ENCODE data around the gene DOCK4. TPM values are rescaled to one million over a fixed set of nuclear protein-coding genes. Genes with fewer than 3 reads are reported as not detected.
A peak's percentile ranks its signal among the peaks of the same experiment; 100 is the strongest.

The DOCK4 gene
- total and polyA plus RNA-seq, 2 donors from 2014 or later, result 3.2 to 38.9 TPM

DNA sequence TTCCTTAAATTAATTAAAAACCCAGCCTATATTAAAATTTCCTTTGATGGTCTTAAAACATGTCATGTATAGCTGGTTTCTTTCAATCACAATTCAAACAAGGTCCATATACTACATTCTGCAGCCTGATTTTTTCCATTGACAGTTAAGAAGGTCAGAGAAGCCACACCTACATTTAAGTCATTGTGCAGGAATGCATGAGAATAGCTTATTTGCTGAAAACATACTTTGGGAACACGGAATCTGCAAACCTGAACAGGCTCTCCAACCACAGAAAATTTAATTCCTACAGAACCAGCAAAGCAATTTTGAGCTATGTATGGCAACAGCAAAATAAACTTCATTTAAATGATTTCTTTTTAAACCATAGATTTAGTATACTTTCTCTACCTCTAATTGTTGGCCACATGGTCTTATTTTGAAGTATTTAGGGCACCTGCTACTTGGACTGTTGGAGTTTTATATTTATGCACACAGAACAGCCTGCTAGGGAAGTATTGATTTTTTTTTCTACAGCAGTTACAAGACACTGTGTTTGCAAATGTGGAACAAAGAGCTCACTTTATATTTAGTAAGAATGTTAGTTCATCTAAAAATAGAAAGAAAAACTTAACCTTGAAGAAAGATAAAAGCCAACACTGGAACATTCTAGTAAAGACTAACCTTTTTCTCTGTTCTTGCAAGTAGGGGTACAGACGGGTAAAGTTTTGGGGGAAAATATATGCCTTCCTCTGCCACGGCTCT lies 403.0 kb downstream of the DOCK4 start:
- Histone ChIP-seq H3K4me3 (ENCODE audit: low read length in 3 of 3) (no peak overlapping the region), H3K27ac (ENCODE audit: low read depth in 2 of 2, low read length in 2 of 2) (peak overlapping the region in 1 of 2 donors; percentile 3), H3K36me3 (ENCODE audit: control insufficient read depth in 2 of 3, insufficient read depth in 3 of 3, low read length in 3 of 3) (no peaks in the 10 kb centered on the region), H3K4me1 (ENCODE audit: control insufficient read depth in 2 of 3, insufficient read depth in 2 of 3, low read depth in 1 of 3, low read length in 3 of 3) (no peaks in the 10 kb centered on the region), H3K27me3 (ENCODE audit: control insufficient read depth, insufficient read depth, low read length) (no peaks in the 10 kb centered on the region), H3K9me3 (ENCODE audit: control insufficient read depth in 2 of 3, insufficient read depth in 1 of 3, low read length in 3 of 3) (peaks cover 0 to 5% (median 4%) of the 10 kb centered on the region in 3 donors), H3K9ac (ENCODE audit: low read length in 3 of 3) (no peak overlapping the region)
- DNase-seq (no peak), FAIRE-seq (no peak)
- TF ChIP-seq, protein P1, sequence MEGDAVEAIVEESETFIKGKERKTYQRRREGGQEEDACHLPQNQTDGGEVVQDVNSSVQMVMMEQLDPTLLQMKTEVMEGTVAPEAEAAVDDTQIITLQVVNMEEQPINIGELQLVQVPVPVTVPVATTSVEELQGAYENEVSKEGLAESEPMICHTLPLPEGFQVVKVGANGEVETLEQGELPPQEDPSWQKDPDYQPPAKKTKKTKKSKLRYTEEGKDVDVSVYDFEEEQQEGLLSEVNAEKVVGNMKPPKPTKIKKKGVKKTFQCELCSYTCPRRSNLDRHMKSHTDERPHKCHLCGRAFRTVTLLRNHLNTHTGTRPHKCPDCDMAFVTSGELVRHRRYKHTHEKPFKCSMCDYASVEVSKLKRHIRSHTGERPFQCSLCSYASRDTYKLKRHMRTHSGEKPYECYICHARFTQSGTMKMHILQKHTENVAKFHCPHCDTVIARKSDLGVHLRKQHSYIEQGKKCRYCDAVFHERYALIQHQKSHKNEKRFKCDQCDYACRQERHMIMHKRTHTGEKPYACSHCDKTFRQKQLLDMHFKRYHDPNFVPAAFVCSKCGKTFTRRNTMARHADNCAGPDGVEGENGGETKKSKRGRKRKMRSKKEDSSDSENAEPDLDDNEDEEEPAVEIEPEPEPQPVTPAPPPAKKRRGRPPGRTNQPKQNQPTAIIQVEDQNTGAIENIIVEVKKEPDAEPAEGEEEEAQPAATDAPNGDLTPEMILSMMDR (IDR thresholded peaks at IDR 0.05; ENCODE audit: borderline replicate concordance, extremely low read depth, insufficient read depth), result no peak
- intact Hi-C loops (cut with DNase I), result no loop called here

DNA sequence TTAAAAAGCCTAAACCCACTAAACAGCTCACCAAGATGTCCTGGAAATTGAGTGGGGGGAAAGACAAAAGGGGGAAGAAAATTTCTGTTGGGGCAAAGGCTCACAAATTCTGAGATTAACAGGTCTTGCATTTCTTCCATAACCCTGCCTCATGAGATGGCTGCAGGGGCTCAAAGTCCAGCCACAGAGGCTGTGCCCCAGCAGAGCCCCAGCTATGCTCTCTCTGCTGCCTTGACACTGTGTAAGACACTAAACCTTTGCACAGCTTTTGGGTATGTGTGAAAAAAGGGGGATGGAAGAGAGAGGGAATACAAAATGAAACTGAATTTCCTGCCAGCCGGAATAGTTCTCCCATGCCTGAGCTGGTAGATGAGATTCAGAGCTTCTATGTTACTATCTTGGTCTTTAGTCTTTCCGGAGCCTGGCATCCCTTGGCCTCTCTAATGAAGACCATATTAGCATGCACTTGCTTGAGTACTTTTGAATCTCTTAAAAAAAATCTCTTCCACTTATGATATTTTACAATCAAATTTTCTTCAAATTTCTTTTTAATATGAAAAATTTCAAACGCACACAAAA lies 403.9 kb downstream of the DOCK4 start:
- Histone ChIP-seq H3K4me3 (ENCODE audit: low read length in 3 of 3) (no peak overlapping the region), H3K9me3 (ENCODE audit: control insufficient read depth in 2 of 3, insufficient read depth in 1 of 3, low read length in 3 of 3) (peaks cover 2 to 14% (median 4%) of the 10 kb centered on the region in 3 donors), H3K36me3 (ENCODE audit: control insufficient read depth in 2 of 3, insufficient read depth in 3 of 3, low read length in 3 of 3) (no peaks in the 10 kb centered on the region), H3K27me3 (ENCODE audit: control insufficient read depth, insufficient read depth, low read length) (no peaks in the 10 kb centered on the region), H3K27ac (ENCODE audit: low read depth in 2 of 2, low read length in 2 of 2) (no peak overlapping the region), H3K4me1 (ENCODE audit: control insufficient read depth in 2 of 3, insufficient read depth in 2 of 3, low read depth in 1 of 3, low read length in 3 of 3) (no peaks in the 10 kb centered on the region), H3K9ac (ENCODE audit: low read length in 3 of 3) (no peak overlapping the region)
- TF ChIP-seq, protein P1 (IDR thresholded peaks at IDR 0.05; ENCODE audit: borderline replicate concordance, extremely low read depth, insufficient read depth), result no peak
- intact Hi-C loops (cut with DNase I), result no loop called here
- DNase-seq, result no peak
- FAIRE-seq, result no peak

DNA sequence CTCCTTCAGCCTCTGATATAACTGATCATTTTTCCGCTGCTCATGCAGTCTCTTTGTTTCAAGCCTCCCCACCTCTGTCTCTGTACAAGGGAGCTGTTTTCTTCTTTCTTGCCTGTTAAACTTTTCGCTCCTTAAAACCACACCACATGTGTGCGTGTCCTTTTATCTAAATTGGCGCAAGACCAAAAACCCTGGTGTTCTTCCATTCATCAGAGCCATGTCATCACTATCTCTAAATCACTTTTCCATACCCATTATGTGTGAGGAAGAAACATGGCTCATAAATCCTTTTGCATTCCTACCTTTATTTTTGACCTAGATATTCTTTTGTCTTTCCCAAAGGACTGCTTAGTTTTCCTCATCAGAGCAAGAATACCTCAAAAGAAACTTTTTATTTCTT lies 404.9 kb downstream of the DOCK4 start:
- Histone ChIP-seq H3K4me1 (ENCODE audit: control insufficient read depth in 2 of 3, insufficient read depth in 2 of 3, low read depth in 1 of 3, low read length in 3 of 3) (no peaks in the 10 kb centered on the region), H3K27ac (ENCODE audit: low read depth in 2 of 2, low read length in 2 of 2) (no peak overlapping the region), H3K27me3 (ENCODE audit: control insufficient read depth, insufficient read depth, low read length) (no peaks in the 10 kb centered on the region), H3K36me3 (ENCODE audit: control insufficient read depth in 2 of 3, insufficient read depth in 3 of 3, low read length in 3 of 3) (no peaks in the 10 kb centered on the region), H3K9me3 (ENCODE audit: control insufficient read depth in 2 of 3, insufficient read depth in 1 of 3, low read length in 3 of 3) (peaks cover 4 to 24% (median 10%) of the 10 kb centered on the region in 3 donors), H3K9ac (ENCODE audit: low read length in 3 of 3) (no peak overlapping the region), H3K4me3 (ENCODE audit: low read length in 3 of 3) (no peak overlapping the region)
- intact Hi-C loops (cut with DNase I), result no loop called here
- TF ChIP-seq, protein P1 (IDR thresholded peaks at IDR 0.05; ENCODE audit: borderline replicate concordance, extremely low read depth, insufficient read depth), result no peak
- FAIRE-seq (no peak), DNase-seq (no peak)

Measured in kidney (tissue), 14 donors.